Measurements from ENCODE around the gene GFPT2. TPM values are rescaled to one million over a fixed set of nuclear protein-coding genes. Genes with fewer than 3 reads are reported as not detected.

The GFPT2 gene
- total and polyA plus RNA-seq, 7 donors, result 2.0 to 7.2 (median 4.4) TPM

GRCh38 chr5:180348336-180348735, 4.8 kb downstream of the GFPT2 start:
- Histone ChIP-seq H3K4me3 (no peak overlapping the region), H3K36me3 (ENCODE audit: insufficient read depth in 1 of 2, low read depth in 1 of 2) (no peaks in the 10 kb centered on the region), H3K9me3 (no peaks in the 10 kb centered on the region), H3K4me1 (peaks cover 6% of the 10 kb centered on the region), H3K27ac (no peak overlapping the region), H3K27me3 (ENCODE audit: insufficient read depth in 3 of 3, low read length in 2 of 3) (peaks cover 0 to 17% (median 2%) of the 10 kb centered on the region in 3 donors)
- TF ChIP-seq CTCF (IDR thresholded peaks at IDR 0.05), result no peak
- 92 to 99% (median 93%) methylated on average over 7 of the region's 7 CpGs for WGBS, 3 donors
- ATAC-seq (no peak), DNase-seq (no peak)
- intact Hi-C loops (cut with DNase I), result no loop called here

GRCh38 chr5:180347702-180348101, 5.4 kb downstream of the GFPT2 start:
- TF ChIP-seq CTCF (IDR thresholded peaks at IDR 0.05), result no peak
- whole genome bisulfite sequencing, 3 donors, result 76 to 81% (median 77%) methylated on average over 10 of the region's 10 CpGs
- DNase-seq (no peak), ATAC-seq (no peak)
- intact Hi-C loops (cut with DNase I), result no loop called here
- Histone ChIP-seq H3K9me3 (no peaks in the 10 kb centered on the region), H3K27ac (no peak overlapping the region), H3K36me3 (ENCODE audit: insufficient read depth in 1 of 2, low read depth in 1 of 2) (no peaks in the 10 kb centered on the region), H3K27me3 (ENCODE audit: insufficient read depth in 3 of 3, low read length in 2 of 3) (peaks cover 0 to 11% (median 2%) of the 10 kb centered on the region in 3 donors), H3K4me3 (no peak overlapping the region), H3K4me1 (peaks cover 6% of the 10 kb centered on the region)

GRCh38 chr5:180346358-180346757, 6.8 kb downstream of the GFPT2 start:
- H3K27me3 ChIP-seq (ENCODE audit: insufficient read depth in 3 of 3, low read length in 2 of 3), result no peaks in the 10 kb centered on the region
- intact Hi-C loops (cut with DNase I), result no loop called here
- ATAC-seq (no peak), DNase-seq (no peak)
- WGBS, 3 donors, result 91 to 96% (median 95%) methylated on average over 14 of the region's 14 CpGs
- TF ChIP-seq CTCF (IDR thresholded peaks at IDR 0.05), result no peak
- no peaks in the 10 kb centered on the region for H3K36me3 ChIP-seq (ENCODE audit: insufficient read depth in 1 of 2, low read depth in 1 of 2)
- H3K27ac ChIP-seq, result no peak overlapping the region
- H3K4me3 ChIP-seq, result no peak overlapping the region
- no peaks in the 10 kb centered on the region for H3K4me1 ChIP-seq
- no peaks in the 10 kb centered on the region for H3K9me3 ChIP-seq

GRCh38 chr5:180345781-180346180, 7.4 kb downstream of the GFPT2 start:
- DNase-seq (no peak), ATAC-seq (no peak)
- intact Hi-C loops (cut with DNase I), result no loop called here
- Histone ChIP-seq H3K9me3 (no peaks in the 10 kb centered on the region), H3K36me3 (ENCODE audit: insufficient read depth in 1 of 2, low read depth in 1 of 2) (no peaks in the 10 kb centered on the region), H3K27me3 (ENCODE audit: insufficient read depth in 3 of 3, low read length in 2 of 3) (no peaks in the 10 kb centered on the region), H3K4me1 (no peaks in the 10 kb centered on the region), H3K4me3 (no peak overlapping the region), H3K27ac (no peak overlapping the region)
- WGBS, 3 donors, result 92 to 97% (median 94%) methylated on average over 8 of the region's 8 CpGs
- TF ChIP-seq CTCF (IDR thresholded peaks at IDR 0.05), result no peak

- DNase-seq (no peak), ATAC-seq (no peak)
- no peaks in the 10 kb centered on the region for H3K27me3 ChIP-seq (ENCODE audit: insufficient read depth in 3 of 3, low read length in 2 of 3)
- H3K4me1 ChIP-seq, result no peaks in the 10 kb centered on the region
- no peaks in the 10 kb centered on the region for H3K36me3 ChIP-seq (ENCODE audit: insufficient read depth in 1 of 2, low read depth in 1 of 2)
- no peaks in the 10 kb centered on the region for H3K9me3 ChIP-seq
- 90 to 94% (median 92%) methylated on average over 8 of the region's 8 CpGs for WGBS, 3 donors
- intact Hi-C loops (cut with DNase I), result no loop called here
- H3K4me3 ChIP-seq, result no peak overlapping the region
- H3K27ac ChIP-seq, result no peak overlapping the region
- no peak for TF ChIP-seq CTCF (IDR thresholded peaks at IDR 0.05)
Measured at GRCh38 chr5:180345186-180345585, 8.0 kb downstream of the GFPT2 start.

All from psoas muscle (tissue), 8 donors.